Smooth muscle cell of the brain vasculature (primary cell): Measurements from ENCODE around the gene DUSP6.

Experiments
- DNase-seq: peaks from one replicate; pipeline ENCODE4 v3.0.0-alpha.2; 2012; ENCODE audit warnings: low read depth, low spot score

The DUSP6 gene

GRCh38 chr12:89373763-89374572, 21.7 kb upstream of the DUSP6 start:
- no peak for DNase-seq

DNA sequence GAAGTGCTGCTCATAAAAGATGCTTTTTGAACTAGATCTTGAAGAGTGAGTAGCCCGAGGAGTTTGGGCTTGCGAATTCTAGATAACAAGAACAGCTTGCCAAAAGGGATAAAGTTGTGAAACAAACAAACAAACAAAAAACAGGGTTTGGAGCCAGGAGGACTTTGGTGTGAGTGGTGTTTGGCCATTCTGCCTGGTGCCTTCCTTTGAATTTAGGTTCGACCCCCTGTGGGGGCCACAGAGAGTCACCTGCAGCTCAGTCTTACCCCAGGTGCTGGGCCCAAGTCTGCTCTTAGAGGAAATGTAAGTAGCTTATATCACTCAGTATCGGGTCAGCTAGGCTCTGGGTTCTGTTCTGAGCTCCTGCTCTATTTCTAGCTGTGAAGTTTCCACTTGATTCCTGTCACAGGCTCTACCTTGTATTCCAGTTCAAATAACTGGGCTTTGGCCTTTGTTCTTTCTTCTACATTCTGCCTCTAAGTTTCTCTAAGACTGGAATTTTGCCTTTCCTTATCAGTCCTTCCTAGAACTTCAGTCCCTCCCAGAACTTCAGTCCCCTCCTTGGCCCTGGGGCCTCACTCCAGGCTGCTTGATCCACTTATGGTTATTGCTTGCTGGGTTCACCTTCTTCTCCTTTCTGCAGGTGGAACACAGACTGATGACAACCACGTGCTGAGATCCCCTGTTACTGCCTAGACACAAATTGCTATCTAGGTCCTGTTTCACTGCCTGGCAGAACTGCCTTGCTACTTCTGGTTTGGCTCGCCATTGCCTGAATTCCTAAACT, 20.5 kb upstream of the DUSP6 start:
- DNase-seq = no peak

- no peak for DNase-seq
These were observed 18.5 kb upstream of the DUSP6 start for GRCh38 chr12:89370850-89371249.

- no peak for DNase-seq
These were observed 18.1 kb upstream of the DUSP6 start for GRCh38 chr12:89370421-89370831.

GRCh38 chr12:89369166-89369565, 16.9 kb upstream of the DUSP6 start:
- no peak for DNase-seq

GRCh38 chr12:89368391-89368790, 16.1 kb upstream of the DUSP6 start:
- no peak for DNase-seq

DNA sequence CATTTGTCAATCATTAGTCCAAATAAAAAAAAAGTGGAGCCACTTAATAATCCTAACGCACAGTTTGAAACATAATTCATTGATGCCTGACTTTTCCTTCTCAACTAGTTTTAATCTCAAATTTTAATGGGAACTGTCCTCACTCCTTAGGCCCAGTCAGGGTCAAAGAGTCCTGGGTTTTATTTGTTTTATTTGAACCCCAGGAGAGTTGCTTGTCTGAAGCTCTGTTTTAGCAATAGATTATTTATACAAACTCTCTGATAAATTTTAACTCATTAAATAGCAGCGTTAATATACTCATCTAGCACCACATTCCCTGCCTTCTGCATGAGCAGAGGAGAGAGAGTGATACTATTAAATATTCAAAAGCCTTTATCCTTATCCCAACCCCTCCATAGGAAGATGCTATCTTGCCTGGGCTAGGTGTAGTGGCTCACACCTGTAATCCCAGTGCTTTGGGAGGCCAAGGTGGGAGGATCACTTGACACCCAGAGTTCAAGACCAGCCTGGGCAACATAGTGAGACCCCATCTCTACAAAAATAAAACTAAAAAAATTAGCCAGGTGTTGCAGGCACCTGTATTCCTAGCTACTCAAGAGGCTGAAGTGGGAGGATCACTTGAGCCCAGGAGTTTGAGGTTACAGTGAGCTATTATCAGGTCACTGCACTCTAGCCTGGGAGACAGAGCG, 14.5 kb upstream of the DUSP6 start:
- no peak for DNase-seq

GRCh38 chr12:89364631-89365030, 12.3 kb upstream of the DUSP6 start:
- DNase-seq = no peak

GRCh38 chr12:89364058-89364457, 11.8 kb upstream of the DUSP6 start:
- DNase-seq = no peak

DNA sequence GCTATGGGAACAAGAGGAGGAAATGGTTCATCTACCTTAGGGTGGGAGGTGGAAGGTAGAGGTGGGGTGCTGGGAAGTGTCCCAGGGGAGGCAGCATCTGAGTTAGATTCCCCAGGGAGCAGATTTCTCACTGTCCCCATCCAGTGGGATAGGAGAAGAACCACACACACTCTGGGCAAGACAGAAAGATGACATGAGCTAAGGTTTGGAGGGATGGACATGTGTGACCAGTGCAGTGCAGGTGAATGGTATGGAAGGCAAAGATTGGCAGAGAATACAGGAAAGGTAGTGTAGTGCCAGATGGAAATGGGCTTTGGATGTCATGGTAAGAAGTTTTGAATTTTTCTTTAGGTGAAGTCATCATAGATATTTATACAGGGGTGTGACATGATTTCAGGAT, 11.3 kb upstream of the DUSP6 start:
- no peak for DNase-seq

DNA sequence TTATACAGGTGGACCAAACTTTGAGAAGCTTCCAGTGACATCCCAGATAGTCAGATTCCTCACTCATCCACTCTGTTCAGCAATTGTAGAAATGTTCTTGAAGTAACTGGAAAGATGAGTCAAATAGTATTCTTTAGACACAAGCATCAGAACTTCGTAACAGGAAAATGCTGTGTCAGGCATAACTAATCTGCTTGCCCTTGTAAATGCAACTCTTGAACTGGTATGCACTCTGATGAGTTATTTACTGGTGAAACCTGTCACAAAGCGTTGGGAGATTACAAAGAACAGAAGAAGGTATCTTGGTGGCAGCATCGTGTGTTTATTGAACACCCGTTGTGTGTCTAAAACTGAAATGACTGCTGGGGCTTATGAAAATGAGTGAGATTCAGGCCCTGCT, 10.8 kb upstream of the DUSP6 start:
- no peak for DNase-seq

- DNase-seq = no peak
These were observed 7.3 kb upstream of the DUSP6 start for GRCh38 chr12:89359615-89360014.

- no peak for DNase-seq
These were observed 6.5 kb upstream of the DUSP6 start for GRCh38 chr12:89358805-89359204.

DNA sequence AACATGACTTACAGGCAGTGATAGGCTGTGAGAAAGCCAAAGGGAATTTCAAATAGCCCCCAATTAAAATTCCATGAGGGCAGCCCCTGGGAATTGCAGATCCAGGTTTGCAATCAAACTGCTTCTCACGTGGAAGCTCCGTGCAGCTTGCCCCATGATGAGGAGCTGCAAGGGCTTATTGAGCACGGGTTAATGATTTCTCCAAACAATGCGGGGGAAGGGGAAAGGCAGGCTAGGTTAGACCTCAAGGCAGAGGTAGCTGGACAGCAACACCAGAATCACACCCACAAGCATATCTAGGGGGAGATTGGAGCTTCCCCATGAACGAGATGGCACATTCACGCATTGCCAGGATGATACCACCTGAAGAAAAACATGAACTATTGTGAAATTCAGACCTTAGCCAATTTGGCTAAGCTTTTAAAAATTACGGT, 5.0 kb upstream of the DUSP6 start:
- no peak for DNase-seq

DNA sequence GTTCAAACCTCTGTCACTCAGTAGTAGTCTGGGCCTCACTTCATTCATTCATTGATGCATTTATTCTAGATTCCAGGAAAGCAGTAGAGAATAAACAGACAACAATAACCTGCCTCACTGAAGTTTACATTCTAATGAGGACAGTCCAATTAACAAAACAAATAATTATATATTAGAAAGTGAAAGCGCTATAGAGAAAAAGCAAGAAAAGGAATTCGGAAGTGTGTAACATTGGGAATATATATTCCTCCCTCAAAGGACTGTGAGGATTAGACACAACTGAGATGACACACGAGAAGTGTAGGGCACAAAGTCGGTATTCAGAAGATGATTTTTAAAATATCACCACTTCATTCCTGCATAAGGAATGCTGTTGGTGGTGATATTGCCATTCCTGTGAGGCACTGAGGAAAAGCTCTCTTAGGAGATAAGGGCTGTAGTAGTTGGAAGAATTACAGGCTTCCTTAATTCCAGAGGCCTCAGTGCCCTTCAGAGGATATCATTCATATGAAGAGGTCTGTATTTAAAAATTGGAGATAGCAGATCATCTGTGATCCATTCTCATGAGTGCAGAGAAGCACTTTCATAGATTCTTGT, 3.9 kb upstream of the DUSP6 start:
- DNase-seq = no peak

GRCh38 chr12:89355243-89356068, 3.2 kb upstream of the DUSP6 start:
- DNase-seq = no peak

- DNase-seq = no peak
These were observed 2.3 kb upstream of the DUSP6 start for GRCh38 chr12:89354612-89355067.

- DNase-seq = no peak
These were observed 1.7 kb upstream of the DUSP6 start for GRCh38 chr12:89353823-89354611.

GRCh38 chr12:89353188-89353822, 1.0 kb upstream of the DUSP6 start:
- no peak for DNase-seq

GRCh38 chr12:89352242-89352491, 134 bp downstream of the DUSP6 start:
- no peak for DNase-seq
